Spleen (tissue), 7 donors: Measurements from ENCODE around the gene SORCS2.

Experiments
- POLR2A ChIP-seq, 3 donors: fragments of 450-650 bp; IDR thresholded peaks; one replicate each; pipeline ENCODE4 v1.5.1; 2017; ENCODE audit warnings: antibody characterized with exemption in 3 of 3, mild to moderate bottlenecking in 1 of 3
- POLR2AphosphoS5 ChIP-seq, 3 donors: sonication (generic); formaldehyde crosslinking; IDR thresholded peaks; one replicate each; pipeline ENCODE4 v1.5.1; 2017; ENCODE audit warnings: antibody characterized with exemption in 3 of 3
- TF ChIP-seq, protein P1 (sequence below), 11 experiments: fragments of 200-600 bp in 7 of 11; fragments of 450-650 bp in 4 of 11; sonication (generic) in 4 of 11; IDR thresholded peaks in 8 of 11; conservative IDR thresholded peaks in 3 of 11; 1 replicate in 7 of 11; 2 replicates in 4 of 11; pipeline versions ENCODE4 v1.4.0 to v1.8.0; 2016 to 2021; ENCODE audit warnings: antibody characterized with exemption in 11 of 11, inconsistent platforms in 4 of 11, mild to moderate bottlenecking in 1 of 11
- donor health status: DM: no; HTN: no; CAD: no; lungs with moderate emphysema.
- donor health status: DM: no; HTN: no; CAD: no.
- donor health status: DM: no; HTN: no; CAD: no.

DNA sequence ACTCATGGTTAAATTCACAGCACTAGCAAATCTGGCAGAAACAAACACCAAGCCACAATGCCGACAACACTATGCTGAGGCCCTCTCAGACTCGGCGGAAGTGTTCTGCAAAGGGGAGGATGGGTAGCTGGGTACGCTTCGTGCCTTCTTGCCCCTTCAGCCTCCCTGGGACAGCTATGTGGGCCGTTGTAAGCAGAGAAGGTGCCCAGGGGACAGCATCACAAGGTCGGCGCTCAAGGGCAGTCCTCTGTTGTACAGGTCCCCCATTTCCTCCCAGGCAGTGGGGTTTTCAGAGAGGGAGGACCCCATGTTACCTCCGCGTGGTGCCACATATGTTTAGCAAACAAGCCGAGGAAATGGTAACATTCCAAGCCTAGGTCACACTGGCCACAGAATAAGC, 573.7 kb downstream of the SORCS2 start:
- TF ChIP-seq POLR2A (IDR thresholded peaks at IDR 0.05) = no peak
- TF ChIP-seq, protein P1, sequence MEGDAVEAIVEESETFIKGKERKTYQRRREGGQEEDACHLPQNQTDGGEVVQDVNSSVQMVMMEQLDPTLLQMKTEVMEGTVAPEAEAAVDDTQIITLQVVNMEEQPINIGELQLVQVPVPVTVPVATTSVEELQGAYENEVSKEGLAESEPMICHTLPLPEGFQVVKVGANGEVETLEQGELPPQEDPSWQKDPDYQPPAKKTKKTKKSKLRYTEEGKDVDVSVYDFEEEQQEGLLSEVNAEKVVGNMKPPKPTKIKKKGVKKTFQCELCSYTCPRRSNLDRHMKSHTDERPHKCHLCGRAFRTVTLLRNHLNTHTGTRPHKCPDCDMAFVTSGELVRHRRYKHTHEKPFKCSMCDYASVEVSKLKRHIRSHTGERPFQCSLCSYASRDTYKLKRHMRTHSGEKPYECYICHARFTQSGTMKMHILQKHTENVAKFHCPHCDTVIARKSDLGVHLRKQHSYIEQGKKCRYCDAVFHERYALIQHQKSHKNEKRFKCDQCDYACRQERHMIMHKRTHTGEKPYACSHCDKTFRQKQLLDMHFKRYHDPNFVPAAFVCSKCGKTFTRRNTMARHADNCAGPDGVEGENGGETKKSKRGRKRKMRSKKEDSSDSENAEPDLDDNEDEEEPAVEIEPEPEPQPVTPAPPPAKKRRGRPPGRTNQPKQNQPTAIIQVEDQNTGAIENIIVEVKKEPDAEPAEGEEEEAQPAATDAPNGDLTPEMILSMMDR (IDR thresholded peaks at IDR 0.05 in 8 of 11, conservative IDR thresholded peaks at IDR 0.05 in 3 of 11) = no peak
- no peak for TF ChIP-seq POLR2AphosphoS5 (IDR thresholded peaks at IDR 0.05)
